ENCODE data around the gene AOC2. TPM values are rescaled to one million over a fixed set of nuclear protein-coding genes. Genes with fewer than 3 reads are reported as not detected.

Gene AOC2
- polyA plus RNA-seq, 2 of the 4 experiments (the other 2 are of a cell fraction) = 1.7 to 2.7 TPM

DNA sequence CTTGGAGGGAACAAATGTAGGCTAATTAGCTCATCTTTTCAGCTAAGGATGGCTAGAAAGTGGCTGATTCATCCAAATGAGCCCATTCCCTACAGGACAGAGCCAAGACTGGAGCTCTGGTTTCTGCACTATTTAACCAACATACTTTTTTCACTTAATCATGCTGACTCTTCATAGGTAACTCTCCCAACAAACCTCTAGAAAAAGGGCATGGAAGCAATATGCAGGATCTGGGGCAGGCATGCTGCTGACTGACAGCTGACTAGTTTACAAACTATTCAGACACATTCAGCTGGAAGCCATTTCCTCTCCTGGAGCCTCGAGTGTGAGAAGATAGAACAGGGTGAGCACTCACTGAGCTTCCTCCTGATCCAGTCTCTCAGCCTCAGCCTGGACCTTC lies 26.5 kb upstream of the AOC2 start (continued):
- TF ChIP-seq MAZ (IDR thresholded peaks at IDR 0.05; ENCODE audit: borderline replicate concordance, low read depth, low read length) (no peak), HOXB13 (CRISPR knock-in tag; IDR thresholded peaks at IDR 0.05; ENCODE audit: low read depth) (no peak), CBX8 (IDR thresholded peaks at IDR 0.05) (no peak), HOXB5 (CRISPR knock-in tag; IDR thresholded peaks at IDR 0.05) (no peak), ELK1 (IDR thresholded peaks at IDR 0.05; ENCODE audit: low read depth, low read length) (no peak), NPAS2 (CRISPR knock-in tag; IDR thresholded peaks at IDR 0.05; ENCODE audit: borderline replicate concordance) (no peak), ATOH8 (CRISPR knock-in tag; IDR thresholded peaks at IDR 0.05; ENCODE audit: low read depth) (no peak)

GRCh38 chr17:42818379-42818778 lies 26.0 kb upstream of the AOC2 start:
- 94% methylated on average over 5 of the region's 5 CpGs for WGBS (ENCODE audit: missing lambda C conversion rate)
- ChIA-PET POLR2A (no interaction called here), CTCF (interaction anchor here (0.7 to 14.9 kb wide), 14 partner anchors 8 to 123 kb away, joined by 3 to 336 read pairs (median 6); partner anchors contain the start of genes AOC2, CNTD1, COA3 and PSME3)
- Histone ChIP-seq H3K9me3 (no peaks in the 10 kb centered on the region), H3K4me1 (peaks cover 18% of the 10 kb centered on the region), H3K4me2 (no peak overlapping the region), H3K4me3 (no peak overlapping the region), H3K27ac (no peak overlapping the region)
- FAIRE-seq (no peak), ATAC-seq (no peak), DNase-seq (ENCODE audit: low read depth in 1 of 2, low spot score in 1 of 2) (no peak)
- no peak for TF ChIP-seq CHD4 (IDR thresholded peaks at IDR 0.05; ENCODE audit: borderline replicate concordance)
- TF ChIP-seq CBX8 (IDR thresholded peaks at IDR 0.05) = no peak
- TF ChIP-seq EHF (CRISPR knock-in tag; IDR thresholded peaks at IDR 0.05) = no peak
- no peak for TF ChIP-seq CTCF (IDR thresholded peaks at IDR 0.05)
- TF ChIP-seq E2F6 (IDR thresholded peaks at IDR 0.05; ENCODE audit: borderline replicate concordance, low read depth) = no peak
- TF ChIP-seq JUN (IDR thresholded peaks at IDR 0.05) = no peak
- TF ChIP-seq FOSL2 (IDR thresholded peaks at IDR 0.05) = no peak
- no peak for TF ChIP-seq FOSL2 (CRISPR knock-in tag; IDR thresholded peaks at IDR 0.05)
- no peak for TF ChIP-seq FOSB (CRISPR knock-in tag; IDR thresholded peaks at IDR 0.05)
- TF ChIP-seq SMC3 (IDR thresholded peaks at IDR 0.05) = no peak
- TF ChIP-seq ESRRA (IDR thresholded peaks at IDR 0.05; ENCODE audit: borderline replicate concordance, low read length) = no peak
- no peak for TF ChIP-seq POLR2AphosphoS2 (conservative IDR thresholded peaks at IDR 0.05; ENCODE audit: low read length)
- TF ChIP-seq USF2 (IDR thresholded peaks at IDR 0.05) = no peak
- TF ChIP-seq HOXA7 (CRISPR knock-in tag; IDR thresholded peaks at IDR 0.05) = no peak
- TF ChIP-seq JUNB (IDR thresholded peaks at IDR 0.05) = no peak
- no peak for TF ChIP-seq CHD2 (IDR thresholded peaks at IDR 0.05; ENCODE audit: low read length, partially characterized antibody)
